Muscle of leg (tissue), 11 donors: ENCODE results near the gene SMIM10. TPM values are rescaled to one million over a fixed set of nuclear protein-coding genes. Genes with fewer than 3 reads are reported as not detected.
A peak's percentile ranks its signal among the peaks of the same experiment; 100 is the strongest.

ENCODE experiments used
- DNase-seq: peaks from one replicate; pipeline ENCODE4 v3.0.0; 2013
- H3K27ac ChIP-seq: one replicate; pipeline ENCODE4 v1.5.1; 2013; ENCODE audit warnings: mild to moderate bottlenecking, low read length, control low read depth
- H3K27me3 ChIP-seq: one replicate; pipeline ENCODE4 v1.6.1; 2013; ENCODE audit warnings: low read length; ENCODE audit not compliant: control insufficient read depth, insufficient read depth
- H3K36me3 ChIP-seq: one replicate; pipeline ENCODE4 v1.6.1; 2013; ENCODE audit warnings: low read length; ENCODE audit not compliant: control insufficient read depth, insufficient read depth
- H3K4me1 ChIP-seq: one replicate; pipeline ENCODE4 v1.6.1; 2013; ENCODE audit warnings: low read length; ENCODE audit not compliant: control insufficient read depth, insufficient read depth
- H3K4me3 ChIP-seq: one replicate; pipeline ENCODE4 v1.5.1; 2013; ENCODE audit warnings: low read length, control low read depth
- H3K9me3 ChIP-seq: replicated peaks from 2 replicates; pipeline ENCODE4 v1.6.1; 2013; ENCODE audit warnings: low read depth, low read length; ENCODE audit not compliant: control insufficient read depth
- WGBS: methylation state at CpG from one replicate; pipeline ENCODE4 v1.1.5; 2013; ENCODE audit warnings: missing lambda C conversion rate; ENCODE audit not compliant: insufficient coverage; 5-methylcytosine and 5-hydroxymethylcytosine counted together
- polyA plus RNA-seq, 8 donors: library from polyadenylated mRNA; unstranded; fragments of 120-200 nt; gene quantifications; one replicate each; pipeline versions ENCODE4 v1.2.1 to v1.2.3, GENCODE V29; 2013; ENCODE audit warnings: inconsistent platforms in 1 of 8, low replicate concordance in 1 of 8; ENCODE audit not compliant: insufficient read length in 8 of 8, insufficient read depth in 1 of 8
- total RNA-seq: library from RNA; stranded (reverse); fragments of 120-200 nt; gene quantifications from one replicate; pipeline ENCODE4 v1.2.4, GENCODE V29; 2013

Gene SMIM10
- total and polyA plus RNA-seq, 9 donors = 9.3 to 16.4 (median 13.4) TPM

DNA sequence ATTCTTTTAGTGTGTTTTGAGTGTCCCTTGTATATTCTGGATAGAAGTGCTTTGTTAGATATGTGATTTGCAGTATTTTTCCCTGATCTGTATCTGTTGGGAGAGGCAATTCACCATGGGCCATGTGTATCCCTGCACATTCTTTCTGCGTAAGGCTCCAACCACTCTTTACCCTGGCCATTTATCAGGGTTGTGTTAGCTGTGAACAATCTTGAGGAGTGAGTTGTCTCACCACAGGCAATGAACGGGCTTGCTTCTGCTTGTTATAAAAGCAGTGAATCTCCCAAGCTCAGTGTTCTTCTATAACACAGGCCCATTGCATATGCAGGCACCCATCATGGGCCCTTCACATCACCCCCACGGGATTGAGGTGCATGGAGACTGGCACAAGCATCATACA is 18.9 kb upstream of the SMIM10 start:
- H3K4me1 ChIP-seq = peaks cover 4% of the 10 kb centered on the region
- WGBS = 80% methylated on average over 2 of the region's 3 CpGs
- H3K36me3 ChIP-seq = no peaks in the 10 kb centered on the region
- peaks cover 2% of the 10 kb centered on the region for H3K27me3 ChIP-seq
- H3K27ac ChIP-seq = no peak overlapping the region
- no peak overlapping the region for H3K4me3 ChIP-seq
- H3K9me3 ChIP-seq = no peaks in the 10 kb centered on the region
- DNase-seq = no peak

DNA sequence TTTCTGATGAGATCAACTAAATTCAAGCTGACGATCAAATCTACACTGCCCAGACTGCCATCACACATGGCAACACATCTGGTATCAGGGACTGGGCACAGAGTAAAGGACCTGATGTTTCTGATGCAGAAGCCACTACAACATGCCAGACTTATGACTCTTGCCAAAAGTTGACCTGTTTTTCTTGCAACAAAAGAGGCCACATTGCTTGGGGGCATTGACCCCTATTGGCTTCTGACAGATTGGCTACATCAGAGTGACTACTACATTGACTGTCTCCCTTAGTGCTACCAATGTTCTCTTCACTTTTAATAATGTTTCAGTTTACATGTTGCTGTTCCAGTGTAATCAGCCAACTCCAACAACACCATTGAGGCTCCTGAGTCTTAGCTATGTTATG is 15.3 kb upstream of the SMIM10 start:
- H3K27ac ChIP-seq = no peak overlapping the region
- H3K27me3 ChIP-seq = peaks cover 2% of the 10 kb centered on the region
- H3K9me3 ChIP-seq = no peaks in the 10 kb centered on the region
- no peaks in the 10 kb centered on the region for H3K36me3 ChIP-seq
- no peak overlapping the region for H3K4me3 ChIP-seq
- 75% methylated on average over 1 of the region's 1 CpG for WGBS
- no peak for DNase-seq
- no peaks in the 10 kb centered on the region for H3K4me1 ChIP-seq

DNA sequence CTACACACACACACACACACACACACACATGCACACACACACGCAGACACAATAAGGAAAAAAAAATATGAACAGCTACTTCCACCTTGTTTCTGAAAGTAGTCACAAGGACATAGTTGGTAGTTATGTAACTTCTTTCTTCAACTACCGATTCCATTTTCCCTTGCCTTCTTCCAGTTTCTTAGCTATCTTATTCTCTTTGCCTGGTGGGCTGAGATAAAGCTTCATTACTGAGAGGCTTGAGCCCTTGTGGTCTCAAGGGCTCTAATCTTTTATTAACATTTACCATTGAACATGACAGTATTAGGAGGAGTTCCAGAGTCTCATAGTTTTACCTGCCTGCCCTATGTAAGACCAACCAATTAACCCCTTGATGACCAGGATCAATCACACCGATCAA is 8.9 kb upstream of the SMIM10 start:
- no peak for DNase-seq
- H3K4me3 ChIP-seq = no peak overlapping the region
- H3K36me3 ChIP-seq = no peaks in the 10 kb centered on the region
- H3K27me3 ChIP-seq = peaks cover 2% of the 10 kb centered on the region
- no peak overlapping the region for H3K27ac ChIP-seq
- WGBS = no CpG with 5 or more reads among the region's 3 CpGs
- H3K9me3 ChIP-seq = no peaks in the 10 kb centered on the region
- no peaks in the 10 kb centered on the region for H3K4me1 ChIP-seq

DNA sequence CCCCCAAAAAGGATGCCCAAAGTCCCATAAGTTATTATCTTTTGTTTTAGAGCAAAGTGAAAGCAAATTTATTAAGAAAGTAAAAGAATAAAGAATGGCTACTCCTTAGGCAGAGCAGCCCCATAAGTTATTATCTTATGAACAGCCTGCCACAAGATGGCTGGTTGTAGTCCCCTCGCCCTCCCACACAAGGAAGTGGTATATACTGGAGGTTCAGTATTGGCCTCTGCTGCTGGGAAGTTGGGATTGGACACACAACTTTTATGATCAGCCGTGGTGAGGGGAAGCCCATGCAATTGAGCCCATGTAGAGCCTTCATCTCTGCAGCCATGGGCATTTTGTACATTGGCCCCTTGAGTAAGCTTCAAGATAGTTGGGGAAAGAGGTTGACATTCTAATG is 8.0 kb upstream of the SMIM10 start:
- H3K4me3 ChIP-seq = no peak overlapping the region
- H3K27ac ChIP-seq = no peak overlapping the region
- DNase-seq = no peak
- H3K36me3 ChIP-seq = no peaks in the 10 kb centered on the region
- no peaks in the 10 kb centered on the region for H3K9me3 ChIP-seq
- peaks cover 2% of the 10 kb centered on the region for H3K27me3 ChIP-seq
- no peaks in the 10 kb centered on the region for H3K4me1 ChIP-seq
- 83% methylated on average over 1 of the region's 2 CpGs for WGBS

DNA sequence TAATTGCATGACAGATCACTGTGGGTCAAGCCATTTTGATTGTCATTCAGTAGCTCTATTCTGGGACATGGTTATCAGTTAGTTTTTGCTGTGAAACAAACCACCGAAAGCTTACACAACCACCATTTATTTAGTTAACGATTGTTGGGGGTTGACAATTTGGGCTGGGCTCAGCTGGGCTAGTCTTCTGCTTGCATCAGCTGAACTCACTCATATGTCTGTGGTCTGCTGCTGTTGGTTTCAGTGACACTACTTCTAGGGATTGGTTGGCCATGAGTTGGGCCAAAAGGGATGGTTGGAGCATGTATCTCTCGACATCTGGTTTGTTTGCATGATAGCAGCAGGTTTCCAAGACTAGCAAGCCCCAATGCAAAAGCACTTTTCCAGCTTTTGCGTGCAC is 5.3 kb upstream of the SMIM10 start:
- Histone ChIP-seq H3K27ac (no peak overlapping the region), H3K27me3 (peaks cover 2% of the 10 kb centered on the region), H3K9me3 (no peaks in the 10 kb centered on the region), H3K4me3 (no peak overlapping the region), H3K4me1 (no peaks in the 10 kb centered on the region), H3K36me3 (no peaks in the 10 kb centered on the region)
- 63% methylated on average over 2 of the region's 4 CpGs for WGBS
- no peak for DNase-seq

DNA sequence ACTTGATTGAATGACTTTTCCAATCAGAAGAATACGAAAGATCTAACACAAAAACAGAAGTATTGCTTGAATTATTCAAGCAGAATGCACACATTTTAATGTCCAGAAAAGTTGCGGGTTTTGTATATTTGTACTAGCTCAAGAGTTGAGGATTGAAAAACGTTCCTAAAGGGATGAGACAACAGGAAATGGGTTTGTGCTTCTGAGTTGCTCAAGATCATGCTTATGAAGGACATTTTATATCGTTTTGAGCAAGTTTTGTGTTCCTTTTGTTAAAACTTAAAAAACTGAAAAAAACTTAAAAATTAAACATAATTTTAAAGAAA is 353 bp upstream of the SMIM10 start:
- Histone ChIP-seq H3K4me1 (peaks cover 2% of the 10 kb centered on the region), H3K27me3 (peaks cover 4% of the 10 kb centered on the region), H3K4me3 (peak overlapping the region; percentile 47), H3K27ac (no peak overlapping the region), H3K9me3 (no peaks in the 10 kb centered on the region), H3K36me3 (no peaks in the 10 kb centered on the region)
- DNase-seq = no peak
- WGBS = no CpG with 5 or more reads among the region's 4 CpGs

DNA sequence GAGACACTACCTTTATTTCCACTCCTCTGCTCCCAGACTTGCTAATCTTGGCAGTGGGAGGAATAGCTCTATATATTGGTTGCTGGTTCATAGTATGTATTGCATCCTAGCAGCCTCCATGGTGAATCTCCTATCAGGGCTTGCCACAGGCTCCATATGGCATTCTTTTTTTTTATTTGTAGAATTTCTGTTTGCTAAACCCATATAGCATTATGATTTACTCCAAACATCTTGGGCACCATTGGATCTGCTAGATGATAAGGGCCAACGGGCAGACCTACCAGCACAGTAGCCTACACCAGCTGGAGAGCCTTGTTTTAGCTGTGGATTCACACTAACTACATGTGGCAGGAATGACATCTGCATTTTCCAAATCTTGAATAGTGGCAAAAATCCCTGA is 6.9 kb downstream of the SMIM10 start:
- no peaks in the 10 kb centered on the region for H3K36me3 ChIP-seq
- H3K9me3 ChIP-seq = no peaks in the 10 kb centered on the region
- WGBS = no CpG with 5 or more reads among the region's 1 CpG
- DNase-seq = no peak
- H3K4me3 ChIP-seq = no peak overlapping the region
- H3K4me1 ChIP-seq = peaks cover 3% of the 10 kb centered on the region
- peaks cover 4% of the 10 kb centered on the region for H3K27me3 ChIP-seq
- H3K27ac ChIP-seq = no peak overlapping the region

GRCh38 chrX:134998246-134998645 is 7.5 kb downstream of the SMIM10 start:
- Histone ChIP-seq H3K27me3 (peaks cover 6% of the 10 kb centered on the region), H3K9me3 (no peaks in the 10 kb centered on the region), H3K27ac (no peak overlapping the region), H3K4me3 (no peak overlapping the region), H3K4me1 (peaks cover 3% of the 10 kb centered on the region), H3K36me3 (no peaks in the 10 kb centered on the region)
- no peak for DNase-seq
- WGBS = 67% methylated on average over 3 of the region's 4 CpGs

DNA sequence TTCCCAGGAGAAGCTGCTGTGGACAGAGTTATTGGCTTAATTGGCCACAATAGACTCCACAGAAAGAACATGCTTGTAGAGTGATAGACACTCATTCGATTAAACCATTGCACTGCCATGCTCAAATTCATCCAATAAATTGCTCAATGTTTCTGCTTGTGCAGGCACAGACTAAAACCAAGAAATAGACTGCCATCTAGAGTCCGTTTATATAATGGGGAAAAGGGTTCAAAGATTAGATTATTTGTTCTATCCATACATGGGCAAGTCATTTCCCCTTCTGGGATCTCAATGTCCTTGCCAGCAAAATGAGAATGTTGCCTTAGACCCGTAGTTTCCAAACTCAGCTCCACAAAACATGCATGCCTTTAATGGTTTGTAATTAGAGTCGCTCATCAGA is 8.7 kb downstream of the SMIM10 start:
- Histone ChIP-seq H3K27ac (no peak overlapping the region), H3K4me3 (no peak overlapping the region), H3K4me1 (peaks cover 8% of the 10 kb centered on the region), H3K27me3 (peaks cover 11% of the 10 kb centered on the region), H3K36me3 (no peaks in the 10 kb centered on the region), H3K9me3 (no peaks in the 10 kb centered on the region)
- DNase-seq = peak; percentile 36
- WGBS = no CpG with 5 or more reads among the region's 4 CpGs

GRCh38 chrX:135000516-135000915 is 9.7 kb downstream of the SMIM10 start:
- Histone ChIP-seq H3K4me3 (no peak overlapping the region), H3K9me3 (no peaks in the 10 kb centered on the region), H3K27me3 (peaks cover 12% of the 10 kb centered on the region), H3K27ac (no peak overlapping the region), H3K4me1 (peaks cover 8% of the 10 kb centered on the region), H3K36me3 (no peaks in the 10 kb centered on the region)
- WGBS = no CpG with 5 or more reads among the region's 1 CpG
- DNase-seq = no peak

DNA sequence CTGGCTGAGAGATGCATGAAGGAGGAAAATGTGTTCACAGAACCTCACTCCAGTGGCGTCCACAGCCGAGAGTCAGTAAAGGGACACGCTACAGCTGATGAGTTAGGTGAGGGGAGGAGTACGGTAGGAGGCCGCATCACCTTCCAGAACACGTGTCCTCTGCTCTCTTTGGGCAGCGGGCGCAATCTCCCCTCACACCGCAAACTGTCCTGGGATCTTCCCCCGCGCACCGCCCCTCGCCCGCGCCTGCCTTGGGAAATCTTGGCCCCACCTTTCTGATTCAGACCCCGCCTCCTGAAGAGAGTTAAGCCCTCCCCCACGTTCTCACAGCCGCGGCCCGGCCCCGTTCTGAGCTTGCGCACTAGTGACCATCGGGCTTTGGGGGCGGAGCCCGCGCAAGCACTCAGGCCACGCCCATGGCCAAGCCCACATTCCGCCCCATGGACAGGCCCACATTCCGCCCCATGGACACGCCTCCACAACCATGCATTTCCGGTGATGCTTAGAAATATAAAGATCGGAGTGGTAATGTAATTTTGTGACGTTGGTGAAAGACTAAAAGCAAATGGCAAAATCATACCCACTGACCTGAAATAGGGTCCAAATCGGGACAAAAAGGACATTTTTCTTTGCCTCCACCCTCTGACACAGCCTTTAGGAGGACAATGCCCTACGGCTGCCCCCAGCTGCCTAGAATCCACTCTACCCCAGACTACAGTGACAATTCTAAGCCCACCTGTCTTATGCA is 13.3 kb downstream of the SMIM10 start:
- Histone ChIP-seq H3K27me3 (peaks cover 16% of the 10 kb centered on the region), H3K9me3 (no peaks in the 10 kb centered on the region), H3K27ac (peak overlapping the region; percentile 50), H3K4me1 (peaks cover 5% of the 10 kb centered on the region), H3K4me3 (peak overlapping the region; percentile 53), H3K36me3 (no peaks in the 10 kb centered on the region)
- DNase-seq = peak; percentile 94
- 34% methylated on average over 24 of the region's 35 CpGs for WGBS
